HG02588 (cell line): ENCODE data around the gene POU2F3.

Experiments
- ATAC-seq: cut with Tn5 transposase; IDR thresholded peaks from one replicate; pipeline ENCODE4 v1.9.1; 2021; ENCODE audit warnings: mild to moderate bottlenecking, moderate library complexity; ENCODE audit not compliant: unreplicated experiment

POU2F3 gene

GRCh38 chr11:120239713-120240640 lies at the start of gene POU2F3:
Gene POU2F3, plus strand, starts transcription at chr11:120240140. Its CDS starts 204 bp downstream, at chr11:120240344.
- no peak for ATAC-seq

- no peak for ATAC-seq
These were observed 48.9 kb upstream of the POU2F3 start for GRCh38 chr11:120191058-120191457.

- no peak for ATAC-seq
These were observed 46.9 kb upstream of the POU2F3 start for GRCh38 chr11:120192831-120193625.

GRCh38 chr11:120194166-120194565 lies 45.8 kb upstream of the POU2F3 start:
- no peak for ATAC-seq

- ATAC-seq = no peak
These were observed 44.2 kb upstream of the POU2F3 start for GRCh38 chr11:120195601-120196320.

- no peak for ATAC-seq
These were observed 43.1 kb upstream of the POU2F3 start for GRCh38 chr11:120196826-120197225.

- ATAC-seq = no peak
These were observed 42.6 kb upstream of the POU2F3 start for GRCh38 chr11:120197251-120197891.

GRCh38 chr11:120197977-120198376 lies 42.0 kb upstream of the POU2F3 start:
- no peak for ATAC-seq

- ATAC-seq = no peak
These were observed 41.5 kb upstream of the POU2F3 start for GRCh38 chr11:120198403-120198786.

- ATAC-seq = no peak
These were observed 41.0 kb upstream of the POU2F3 start for GRCh38 chr11:120198787-120199469.

- no peak for ATAC-seq
These were observed 40.3 kb upstream of the POU2F3 start for GRCh38 chr11:120199613-120200012.

- no peak for ATAC-seq
These were observed 39.3 kb upstream of the POU2F3 start for GRCh38 chr11:120200677-120201076.

GRCh38 chr11:120201653-120202052 lies 38.3 kb upstream of the POU2F3 start:
- ATAC-seq = no peak

- no peak for ATAC-seq
These were observed 36.3 kb upstream of the POU2F3 start for GRCh38 chr11:120203626-120204025.

- no peak for ATAC-seq
These were observed 34.3 kb upstream of the POU2F3 start for GRCh38 chr11:120205596-120206161.

- no peak for ATAC-seq
These were observed 32.4 kb upstream of the POU2F3 start for GRCh38 chr11:120207512-120207911.

- ATAC-seq = no peak
These were observed 31.9 kb upstream of the POU2F3 start for GRCh38 chr11:120208001-120208441.

GRCh38 chr11:120208777-120209176 lies 31.2 kb upstream of the POU2F3 start:
- no peak for ATAC-seq

GRCh38 chr11:120209746-120210625 lies 30.0 kb upstream of the POU2F3 start:
- no peak for ATAC-seq
